Gastroesophageal sphincter (tissue), 3 donors: ENCODE measurements around the gene MR1.

Source experiments
- CTCF ChIP-seq, 4 experiments: fragments of 200-600 bp in 2 of 4; fragments of 450-650 bp in 2 of 4; sonication (generic) in 1 of 4; IDR thresholded peaks; one replicate each; pipeline ENCODE4 v1.5.1; 2017 to 2019; ENCODE audit warnings: antibody characterized with exemption in 4 of 4, mild to moderate bottlenecking in 2 of 4, moderate library complexity in 2 of 4
- EP300 ChIP-seq: sonication (generic); formaldehyde crosslinking; IDR thresholded peaks from one replicate; pipeline ENCODE4 v1.6.1; 2017; ENCODE audit warnings: antibody characterized with exemption, mild to moderate bottlenecking
- POLR2A ChIP-seq, 2 donors: fragments of 450-650 bp; IDR thresholded peaks; one replicate each; pipeline ENCODE4 v1.6.1; 2017; ENCODE audit warnings: antibody characterized with exemption in 2 of 2, mild to moderate bottlenecking in 2 of 2, moderate library complexity in 1 of 2
- POLR2AphosphoS5 ChIP-seq: sonication (generic); formaldehyde crosslinking; IDR thresholded peaks from one replicate; pipeline ENCODE4 v1.6.1; 2017; ENCODE audit warnings: antibody characterized with exemption

- TF ChIP-seq POLR2AphosphoS5 (no peak), CTCF (IDR thresholded peaks at IDR 0.05) (no peak), EP300 (no peak), POLR2A (IDR thresholded peaks at IDR 0.05) (no peak)
Measured at GRCh38 chr1:181010789-181011188, 23.0 kb upstream of the MR1 start.
